ENCODE measurements around the gene CYP2A6. TPM values are rescaled to one million over a fixed set of nuclear protein-coding genes. Genes with fewer than 3 reads are reported as not detected.
"Not testable (repeated sequence)": the region's sequence is repeated elsewhere in the genome, so short reads cannot be mapped to it uniquely, and the experiment has no call there.

CYP2A6 gene
- total RNA-seq, 2 experiments from 2014 or later, result not detected

- Histone ChIP-seq H3K9me3 (ENCODE audit: control insufficient read depth in 1 of 2, insufficient read depth in 1 of 2, low read length in 2 of 2) (no peaks in the 10 kb centered on the region), H3K4me1 (ENCODE audit: insufficient read depth, low read length) (no peaks in the 10 kb centered on the region), H3K4me3 (ENCODE audit: low read length) (no peak overlapping the region), H3K27me3 (ENCODE audit: control insufficient read depth in 1 of 2, insufficient read depth in 2 of 2, low read length in 2 of 2) (peaks cover 4 to 8% of the 10 kb centered on the region in 2 experiments), H3K36me3 (ENCODE audit: insufficient read depth, low read length) (no peaks in the 10 kb centered on the region), H3K27ac (ENCODE audit: low read depth in 1 of 2, low read length in 2 of 2) (no peak overlapping the region)
- intact Hi-C loops (cut with DNase I, micrococcal nuclease), result no loop called here
- ATAC-seq (ENCODE audit: poor library complexity), result no peak
- Mint-ChIP-seq H3K9me3 (no peaks in the 10 kb centered on the region), H3K4me1 (ENCODE audit: low read depth) (no peaks in the 10 kb centered on the region), H3K27ac (no peak overlapping the region), H3K36me3 (ENCODE audit: low read depth) (no peaks in the 10 kb centered on the region), H3K27me3 (peaks cover 37% of the 10 kb centered on the region), H3K4me3 (no peak overlapping the region)
- TF ChIP-seq, protein P1, sequence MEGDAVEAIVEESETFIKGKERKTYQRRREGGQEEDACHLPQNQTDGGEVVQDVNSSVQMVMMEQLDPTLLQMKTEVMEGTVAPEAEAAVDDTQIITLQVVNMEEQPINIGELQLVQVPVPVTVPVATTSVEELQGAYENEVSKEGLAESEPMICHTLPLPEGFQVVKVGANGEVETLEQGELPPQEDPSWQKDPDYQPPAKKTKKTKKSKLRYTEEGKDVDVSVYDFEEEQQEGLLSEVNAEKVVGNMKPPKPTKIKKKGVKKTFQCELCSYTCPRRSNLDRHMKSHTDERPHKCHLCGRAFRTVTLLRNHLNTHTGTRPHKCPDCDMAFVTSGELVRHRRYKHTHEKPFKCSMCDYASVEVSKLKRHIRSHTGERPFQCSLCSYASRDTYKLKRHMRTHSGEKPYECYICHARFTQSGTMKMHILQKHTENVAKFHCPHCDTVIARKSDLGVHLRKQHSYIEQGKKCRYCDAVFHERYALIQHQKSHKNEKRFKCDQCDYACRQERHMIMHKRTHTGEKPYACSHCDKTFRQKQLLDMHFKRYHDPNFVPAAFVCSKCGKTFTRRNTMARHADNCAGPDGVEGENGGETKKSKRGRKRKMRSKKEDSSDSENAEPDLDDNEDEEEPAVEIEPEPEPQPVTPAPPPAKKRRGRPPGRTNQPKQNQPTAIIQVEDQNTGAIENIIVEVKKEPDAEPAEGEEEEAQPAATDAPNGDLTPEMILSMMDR (IDR thresholded peaks at IDR 0.05), result no peak
- CTCF ChIA-PET, result no interaction called here
- DNase-seq, result no peak
- POLR2A ChIA-PET, result no interaction called here
Observed at GRCh38 chr19:40893112-40893511, 42.9 kb upstream of the CYP2A6 start.

DNA sequence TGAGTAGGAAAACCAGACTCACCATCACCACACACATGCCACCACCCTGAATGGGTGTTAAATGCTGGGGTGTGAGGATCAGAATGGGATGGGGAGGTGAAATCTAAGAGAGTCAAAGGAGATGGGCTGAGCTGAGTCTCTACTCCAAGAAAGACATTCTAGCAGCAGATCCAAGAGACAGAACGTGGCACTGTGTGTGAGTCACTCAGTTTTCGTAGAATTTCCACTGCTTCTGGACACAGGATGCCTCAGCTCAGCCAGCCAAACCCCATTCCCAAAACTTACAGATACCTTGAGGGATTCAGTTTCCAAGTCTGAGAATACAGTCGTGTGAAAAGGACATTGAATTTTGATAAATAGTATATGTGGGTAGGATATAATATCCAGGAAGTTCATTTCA, 39.1 kb upstream of the CYP2A6 start:
- H3K4me3 ChIP-seq (ENCODE audit: low read length), result no peak overlapping the region
- H3K9me3 ChIP-seq (ENCODE audit: control insufficient read depth in 1 of 2, insufficient read depth in 1 of 2, low read length in 2 of 2), result no peaks in the 10 kb centered on the region
- no peaks in the 10 kb centered on the region for H3K4me1 ChIP-seq (ENCODE audit: insufficient read depth, low read length)
- H3K9me3 Mint-ChIP-seq, result no peaks in the 10 kb centered on the region
- no peaks in the 10 kb centered on the region for H3K36me3 Mint-ChIP-seq (ENCODE audit: low read depth)
- H3K36me3 ChIP-seq (ENCODE audit: insufficient read depth, low read length), result no peaks in the 10 kb centered on the region
- DNase-seq (no peak), ATAC-seq (ENCODE audit: poor library complexity) (no peak)
- H3K27ac ChIP-seq (ENCODE audit: low read depth in 1 of 2, low read length in 2 of 2), result no peak overlapping the region
- no peaks in the 10 kb centered on the region for H3K4me1 Mint-ChIP-seq (ENCODE audit: low read depth)
- no peak overlapping the region for H3K4me3 Mint-ChIP-seq
- no peak overlapping the region for H3K27ac Mint-ChIP-seq
- TF ChIP-seq, protein P1 (IDR thresholded peaks at IDR 0.05), result no peak
- H3K27me3 ChIP-seq (ENCODE audit: control insufficient read depth in 1 of 2, insufficient read depth in 2 of 2, low read length in 2 of 2), result peaks cover 4 to 8% of the 10 kb centered on the region in 2 experiments
- intact Hi-C loops (cut with DNase I, micrococcal nuclease), result no loop called here
- ChIA-PET CTCF (no interaction called here), POLR2A (no interaction called here)
- peaks cover 30% of the 10 kb centered on the region for H3K27me3 Mint-ChIP-seq

DNA sequence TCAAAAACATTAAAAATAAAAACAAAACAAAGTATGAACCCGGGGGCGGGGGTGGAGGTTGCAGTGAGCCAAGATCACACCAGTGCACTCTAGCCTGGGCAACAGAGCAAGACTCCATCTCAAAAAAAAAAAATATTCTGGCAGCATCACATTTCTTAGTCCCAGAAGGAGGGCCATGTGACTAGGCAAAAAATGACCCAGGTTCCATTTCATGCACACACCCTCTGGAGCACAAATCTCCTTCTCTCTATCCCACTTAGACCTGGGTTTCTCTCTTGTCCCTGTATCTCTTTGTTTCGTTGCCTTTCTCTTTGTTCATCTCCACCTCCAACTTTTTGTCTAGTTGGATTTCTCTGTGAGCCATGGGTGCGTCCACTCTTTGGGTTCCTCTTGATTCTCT, 37.9 kb upstream of the CYP2A6 start:
- H3K4me1 ChIP-seq (ENCODE audit: insufficient read depth, low read length), result no peaks in the 10 kb centered on the region
- Mint-ChIP-seq H3K4me3 (no peak overlapping the region), H3K27me3 (peaks cover 23% of the 10 kb centered on the region), H3K27ac (no peak overlapping the region), H3K4me1 (ENCODE audit: low read depth) (no peaks in the 10 kb centered on the region), H3K36me3 (ENCODE audit: low read depth) (no peaks in the 10 kb centered on the region), H3K9me3 (no peaks in the 10 kb centered on the region)
- no peaks in the 10 kb centered on the region for H3K9me3 ChIP-seq (ENCODE audit: control insufficient read depth in 1 of 2, insufficient read depth in 1 of 2, low read length in 2 of 2)
- DNase-seq (no peak), ATAC-seq (ENCODE audit: poor library complexity) (no peak)
- POLR2A ChIA-PET, result no interaction called here
- H3K27ac ChIP-seq (ENCODE audit: low read depth in 1 of 2, low read length in 2 of 2), result no peak overlapping the region
- H3K4me3 ChIP-seq (ENCODE audit: low read length), result no peak overlapping the region
- no peaks in the 10 kb centered on the region for H3K36me3 ChIP-seq (ENCODE audit: insufficient read depth, low read length)
- CTCF ChIA-PET, result no interaction called here
- intact Hi-C loops (cut with DNase I, micrococcal nuclease), result no loop called here
- peaks cover 2 to 8% of the 10 kb centered on the region in 2 experiments for H3K27me3 ChIP-seq (ENCODE audit: control insufficient read depth in 1 of 2, insufficient read depth in 2 of 2, low read length in 2 of 2)
- TF ChIP-seq, protein P1 (IDR thresholded peaks at IDR 0.05), result no peak

DNA sequence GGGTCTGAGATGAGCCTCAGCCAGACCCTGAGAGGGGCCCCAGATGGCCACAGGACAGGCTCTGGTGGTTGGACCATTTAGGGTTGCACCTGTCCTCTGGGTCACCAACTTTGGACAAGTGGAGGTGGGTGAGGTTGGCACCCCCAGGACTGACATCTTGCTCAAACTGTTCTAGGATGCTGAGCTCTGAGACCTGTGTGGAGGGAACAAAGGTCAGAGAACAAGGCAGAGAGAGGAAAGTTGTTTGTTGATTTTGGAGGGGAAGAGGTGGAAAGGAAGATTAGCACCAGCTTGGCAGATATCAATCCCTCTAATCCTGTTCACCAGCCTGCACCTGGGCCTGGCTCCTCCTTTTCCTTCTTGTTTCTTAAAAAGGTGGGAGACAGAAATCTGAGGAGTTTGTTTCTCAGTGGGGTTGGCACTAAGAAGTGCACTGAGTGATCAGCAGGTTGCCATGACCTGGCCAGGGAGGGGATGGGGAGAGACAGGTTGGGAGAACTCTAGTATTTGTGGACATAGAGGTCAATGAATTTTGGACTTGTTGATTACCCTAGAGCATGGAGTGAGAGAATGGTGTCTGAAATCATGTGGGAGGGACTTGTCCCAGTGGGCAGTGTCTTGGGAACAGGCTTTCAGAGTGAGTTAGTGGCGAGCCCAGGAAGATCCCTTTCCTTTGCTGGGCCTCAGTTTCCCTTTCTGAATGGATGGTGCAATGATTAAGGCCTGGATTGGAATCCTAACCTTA, 34.1 kb upstream of the CYP2A6 start:
- H3K27me3 ChIP-seq (ENCODE audit: control insufficient read depth in 1 of 2, insufficient read depth in 2 of 2, low read length in 2 of 2); H3K36me3 ChIP-seq (ENCODE audit: insufficient read depth, low read length); H3K36me3 Mint-ChIP-seq (ENCODE audit: low read depth); H3K9me3 ChIP-seq (ENCODE audit: control insufficient read depth in 1 of 2, insufficient read depth in 1 of 2, low read length in 2 of 2); H3K4me1 Mint-ChIP-seq (ENCODE audit: low read depth); H3K9me3 Mint-ChIP-seq; DNase-seq; ATAC-seq (ENCODE audit: poor library complexity); intact Hi-C loops (cut with DNase I, micrococcal nuclease); POLR2A ChIA-PET; H3K4me1 ChIP-seq (ENCODE audit: insufficient read depth, low read length); H3K4me3 ChIP-seq (ENCODE audit: low read length); H3K4me3 Mint-ChIP-seq; CTCF ChIA-PET; H3K27ac Mint-ChIP-seq; H3K27ac ChIP-seq (ENCODE audit: low read depth in 1 of 2, low read length in 2 of 2): not testable (repeated sequence)
- peaks cover 29% of the 10 kb centered on the region for H3K27me3 Mint-ChIP-seq

DNA sequence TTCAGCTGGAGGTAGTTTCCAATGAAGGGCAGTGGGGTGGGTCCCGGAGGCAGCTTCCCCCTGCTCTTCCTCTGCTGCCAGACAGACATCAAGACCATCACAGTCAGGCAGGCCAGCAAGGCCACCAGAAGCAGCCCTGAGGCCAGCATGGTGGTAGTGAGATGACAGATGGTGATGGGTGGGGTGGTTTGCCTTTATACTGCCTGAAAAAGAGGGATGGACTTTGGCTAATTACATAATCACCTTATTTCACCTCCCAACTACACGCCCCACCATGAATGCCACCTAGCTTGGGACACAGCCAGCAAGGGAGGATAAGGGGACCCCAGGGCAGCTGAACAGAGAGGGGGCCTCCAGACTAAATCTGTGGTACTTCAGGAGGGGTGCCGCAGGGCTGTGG, 31.8 kb upstream of the CYP2A6 start, which contains the start of gene CYP2A7:
Gene CYP2A7 (minus strand): TSS at position 170 of the 400 bp plus-strand sequence. CDS start 21 bp downstream, at position 149.
- intact Hi-C loops (cut with DNase I, micrococcal nuclease); ATAC-seq (ENCODE audit: poor library complexity); POLR2A ChIA-PET; H3K9me3 ChIP-seq (ENCODE audit: control insufficient read depth in 1 of 2, insufficient read depth in 1 of 2, low read length in 2 of 2); H3K36me3 ChIP-seq (ENCODE audit: insufficient read depth, low read length); H3K4me3 Mint-ChIP-seq; H3K4me1 ChIP-seq (ENCODE audit: insufficient read depth, low read length); H3K4me3 ChIP-seq (ENCODE audit: low read length); H3K27me3 ChIP-seq (ENCODE audit: control insufficient read depth in 1 of 2, insufficient read depth in 2 of 2, low read length in 2 of 2); H3K27ac Mint-ChIP-seq; H3K9me3 Mint-ChIP-seq; DNase-seq; CTCF ChIA-PET; H3K27ac ChIP-seq (ENCODE audit: low read depth in 1 of 2, low read length in 2 of 2); H3K4me1 Mint-ChIP-seq (ENCODE audit: low read depth); H3K36me3 Mint-ChIP-seq (ENCODE audit: low read depth): not testable (repeated sequence)
- peaks cover 43% of the 10 kb centered on the region for H3K27me3 Mint-ChIP-seq

Measured in CD4-positive, alpha-beta T cell (primary cell).